DOHH2 (cell line): ENCODE measurements around the gene B9D2.
A peak's percentile ranks its signal among the peaks of the same experiment; 100 is the strongest.

Source experiments
- H3F3A ChIP-seq: fragments of 200-600 bp; sonication (generic), shearing (Covaris generic); 2 replicates; pipeline ENCODE4 v1.6.0; 2016; ENCODE audit warnings: antibody characterized with exemption, mild to moderate bottlenecking; ENCODE audit not compliant: control insufficient read depth, insufficient read depth
- H3K27ac ChIP-seq: fragments of 200-600 bp; sonication (generic); 2 replicates; pipeline ENCODE4 v1.5.1; 2014; ENCODE audit warnings: low read depth, mild to moderate bottlenecking, low read length, moderate library complexity
- H3K27me3 ChIP-seq: fragments of 200-600 bp; sonication (generic); 2 replicates; pipeline ENCODE4 v1.6.1; 2014; ENCODE audit warnings: mild to moderate bottlenecking, low read length, mixed read lengths; ENCODE audit not compliant: control insufficient read depth
- H3K36me3 ChIP-seq: fragments of 200-600 bp; sonication (generic); 2 replicates; pipeline ENCODE4 v1.6.1; 2014; ENCODE audit warnings: mild to moderate bottlenecking, low read length, moderate library complexity, mixed read lengths; ENCODE audit not compliant: control insufficient read depth
- H3K4me1 ChIP-seq: fragments of 200-600 bp; sonication (generic); 2 replicates; pipeline ENCODE4 v1.6.1; 2014; ENCODE audit warnings: mild to moderate bottlenecking, low read length, mixed read lengths; ENCODE audit not compliant: control insufficient read depth
- H3K4me2 ChIP-seq: fragments of 200-600 bp; sonication (generic); 2 replicates; pipeline ENCODE4 v1.6.0; 2014; ENCODE audit warnings: mild to moderate bottlenecking, low read length, moderate library complexity
- H3K4me3 ChIP-seq: fragments of 200-600 bp; sonication (generic); 2 replicates; pipeline ENCODE4 v1.5.1; 2014; ENCODE audit warnings: mild to moderate bottlenecking, low read length, mixed read lengths
- H3K79me2 ChIP-seq: fragments of 200-600 bp; sonication (generic); 2 replicates; pipeline ENCODE4 v1.6.1; 2014; ENCODE audit warnings: mild to moderate bottlenecking, low read length, mixed read lengths; ENCODE audit not compliant: control insufficient read depth
- H3K9me2 ChIP-seq: fragments of 200-600 bp; sonication (generic); replicated peaks from 2 replicates; pipeline ENCODE4 v1.6.1; 2014; ENCODE audit warnings: mild to moderate bottlenecking, low read length, mixed read lengths; ENCODE audit not compliant: control insufficient read depth
- H3K9me3 ChIP-seq: fragments of 200-600 bp; sonication (generic); 2 replicates; pipeline ENCODE4 v1.6.1; 2014; ENCODE audit warnings: antibody characterized with exemption, low read length, mixed read lengths; ENCODE audit not compliant: control insufficient read depth, insufficient read depth
- H4K20me1 ChIP-seq: fragments of 200-600 bp; sonication (generic); 2 replicates; pipeline ENCODE4 v1.6.0; 2014; ENCODE audit warnings: low read depth, mild to moderate bottlenecking, antibody characterized with exemption, low read length, moderate library complexity; ENCODE audit not compliant: control insufficient read depth, insufficient read depth
- CTCF ChIP-seq: fragments of 200-600 bp; sonication (generic); IDR thresholded peaks from one replicate; pipeline ENCODE4 v1.5.1; 2014; ENCODE audit warnings: antibody characterized with exemption, mild to moderate bottlenecking, low read depth, low read length; ENCODE audit not compliant: poor library complexity, severe bottlenecking
- EZH2phosphoT487 ChIP-seq: fragments of 200-600 bp; sonication (generic); IDR thresholded peaks from 2 replicates; pipeline ENCODE4 v1.6.1; 2017; ENCODE audit warnings: borderline replicate concordance, mild to moderate bottlenecking, antibody characterized with exemption, low read length, moderate library complexity, mixed read lengths

Gene B9D2

GRCh38 chr19:41369769-41370168 lies 5.8 kb upstream of the B9D2 start:
- no peaks in the 10 kb centered on the region for H4K20me1 ChIP-seq

GRCh38 chr19:41367848-41368301 lies 3.9 kb upstream of the B9D2 start:
- no peak overlapping the region for H3K27ac ChIP-seq
- H3K9me3 ChIP-seq = no peaks in the 10 kb centered on the region

More at GRCh38 chr19:41369769-41370168, 5.8 kb upstream of the B9D2 start:
- no peaks in the 10 kb centered on the region for H3K9me2 ChIP-seq
- no peak overlapping the region for H3K4me3 ChIP-seq
- no peaks in the 10 kb centered on the region for H3F3A ChIP-seq
- peaks cover 21% of the 10 kb centered on the region for H3K79me2 ChIP-seq
- no peak for TF ChIP-seq CTCF
- no peak for TF ChIP-seq EZH2phosphoT487
- peaks cover 14% of the 10 kb centered on the region for H3K4me1 ChIP-seq
- H3K36me3 ChIP-seq = no peaks in the 10 kb centered on the region; the same call in 1 of the 2 replicates
- no peak overlapping the region for H3K27ac ChIP-seq
- no peaks in the 10 kb centered on the region for H3K9me3 ChIP-seq
- no peak overlapping the region for H3K4me2 ChIP-seq
- no peaks in the 10 kb centered on the region for H3K27me3 ChIP-seq

GRCh38 chr19:41366089-41366488 lies 2.1 kb upstream of the B9D2 start:
- Histone ChIP-seq H3K4me2 (no peak overlapping the region; the same call in 1 of the 2 replicates), H3K4me3 (no peak overlapping the region)

More at GRCh38 chr19:41367848-41368301, 3.9 kb upstream of the B9D2 start:
- Histone ChIP-seq H3K4me1 (peaks cover 23% of the 10 kb centered on the region), H3K79me2 (peaks cover 31% of the 10 kb centered on the region), H3K4me2 (no peak overlapping the region), H3K4me3 (no peak overlapping the region), H3K9me2 (no peaks in the 10 kb centered on the region), H4K20me1 (no peaks in the 10 kb centered on the region), H3K36me3 (no peaks in the 10 kb centered on the region; the same call in none of the 2 replicates), H3K27me3 (no peaks in the 10 kb centered on the region), H3F3A (no peaks in the 10 kb centered on the region)
- TF ChIP-seq EZH2phosphoT487 = no peak
- TF ChIP-seq CTCF = no peak

More at GRCh38 chr19:41366089-41366488, 2.1 kb upstream of the B9D2 start:
- H3K79me2 ChIP-seq = peaks cover 31% of the 10 kb centered on the region
- TF ChIP-seq CTCF (peak; percentile 52), EZH2phosphoT487 (no peak)
- 0 out of 2 replicates have a peak, but pooled peaks cover 2% of the 10 kb centered on the region for H3F3A ChIP-seq
- no peaks in the 10 kb centered on the region for H4K20me1 ChIP-seq
- no peaks in the 10 kb centered on the region for H3K27me3 ChIP-seq
- no peaks in the 10 kb centered on the region for H3K9me2 ChIP-seq
- H3K36me3 ChIP-seq = no peaks in the 10 kb centered on the region; the same call in none of the 2 replicates
- no peak overlapping the region for H3K27ac ChIP-seq
- peaks cover 25% of the 10 kb centered on the region for H3K4me1 ChIP-seq
- no peaks in the 10 kb centered on the region for H3K9me3 ChIP-seq
